ENCODE measurements around the gene PDZD7. TPM values are rescaled to one million over a fixed set of nuclear protein-coding genes. Genes with fewer than 3 reads are reported as not detected.

Gene PDZD7
- total RNA-seq, 4 donors from 2014 or later = under 0.01 to 0.75 (median 0.39) TPM

- no peak overlapping the region for H3K27ac ChIP-seq (replicated peaks in 1 of 4)
- H3K4me3 ChIP-seq = no peak overlapping the region
- H3K36me3 ChIP-seq = no peaks in the 10 kb centered on the region
- peaks cover 0 to 57% (median 3%) of the 10 kb centered on the region in 4 donors for H3K27me3 ChIP-seq
- TF ChIP-seq POLR2A (IDR thresholded peaks at IDR 0.05; ENCODE audit: low read depth) = no peak
- DNase-seq (ENCODE audit: extremely low spot score) = no peak
- peaks cover 29 to 40% (median 39%) of the 10 kb centered on the region in 4 donors for H3K4me1 ChIP-seq
- intact Hi-C loops (cut with DNase I) = loop anchor here (10.0 kb wide), 1 partner anchor 52 kb away; the partner anchor contains the start of gene SEMA4G
- 71% methylated on average over 5 of the region's 5 CpGs for WGBS
- H3K9me3 ChIP-seq = no peaks in the 10 kb centered on the region
These were observed 14.1 kb downstream of the PDZD7 start for GRCh38 chr10:101016814-101017213.

- H3K27ac ChIP-seq (replicated peaks in 1 of 4) = no peak overlapping the region
- H3K4me3 ChIP-seq = no peak overlapping the region
- DNase-seq (ENCODE audit: extremely low spot score) = no peak
- WGBS = 69% methylated on average over 5 of the region's 8 CpGs
- intact Hi-C loops (cut with DNase I) = loop anchor here (10.0 kb wide), 1 partner anchor 51 kb away; the partner anchor contains the start of gene SEMA4G
- TF ChIP-seq, protein P1, sequence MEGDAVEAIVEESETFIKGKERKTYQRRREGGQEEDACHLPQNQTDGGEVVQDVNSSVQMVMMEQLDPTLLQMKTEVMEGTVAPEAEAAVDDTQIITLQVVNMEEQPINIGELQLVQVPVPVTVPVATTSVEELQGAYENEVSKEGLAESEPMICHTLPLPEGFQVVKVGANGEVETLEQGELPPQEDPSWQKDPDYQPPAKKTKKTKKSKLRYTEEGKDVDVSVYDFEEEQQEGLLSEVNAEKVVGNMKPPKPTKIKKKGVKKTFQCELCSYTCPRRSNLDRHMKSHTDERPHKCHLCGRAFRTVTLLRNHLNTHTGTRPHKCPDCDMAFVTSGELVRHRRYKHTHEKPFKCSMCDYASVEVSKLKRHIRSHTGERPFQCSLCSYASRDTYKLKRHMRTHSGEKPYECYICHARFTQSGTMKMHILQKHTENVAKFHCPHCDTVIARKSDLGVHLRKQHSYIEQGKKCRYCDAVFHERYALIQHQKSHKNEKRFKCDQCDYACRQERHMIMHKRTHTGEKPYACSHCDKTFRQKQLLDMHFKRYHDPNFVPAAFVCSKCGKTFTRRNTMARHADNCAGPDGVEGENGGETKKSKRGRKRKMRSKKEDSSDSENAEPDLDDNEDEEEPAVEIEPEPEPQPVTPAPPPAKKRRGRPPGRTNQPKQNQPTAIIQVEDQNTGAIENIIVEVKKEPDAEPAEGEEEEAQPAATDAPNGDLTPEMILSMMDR (IDR thresholded peaks at IDR 0.05) = no peak
- TF ChIP-seq POLR2A (IDR thresholded peaks at IDR 0.05; ENCODE audit: low read depth) = no peak
- TF ChIP-seq EP300 (IDR thresholded peaks at IDR 0.05) = no peak
- no peak for TF ChIP-seq POLR2AphosphoS5 (IDR thresholded peaks at IDR 0.05)
- no peaks in the 10 kb centered on the region for H3K9me3 ChIP-seq
- H3K27me3 ChIP-seq = peaks cover 0 to 46% (median 3%) of the 10 kb centered on the region in 4 donors
- H3K4me1 ChIP-seq = peaks cover 32 to 44% (median 42%) of the 10 kb centered on the region in 4 donors
- H3K36me3 ChIP-seq = no peaks in the 10 kb centered on the region
These were observed 15.4 kb downstream of the PDZD7 start for GRCh38 chr10:101015582-101015973.

- Histone ChIP-seq H3K27ac (replicated peaks in 1 of 4) (no peak overlapping the region), H3K9me3 (no peaks in the 10 kb centered on the region), H3K36me3 (no peaks in the 10 kb centered on the region), H3K27me3 (peaks cover 0 to 41% (median 3%) of the 10 kb centered on the region in 4 donors), H3K4me3 (no peak overlapping the region), H3K4me1 (peaks cover 32 to 44% (median 42%) of the 10 kb centered on the region in 4 donors)
- DNase-seq (ENCODE audit: extremely low spot score) = no peak
- TF ChIP-seq, protein P1 (IDR thresholded peaks at IDR 0.05) = no peak
- no peak for TF ChIP-seq POLR2AphosphoS5 (IDR thresholded peaks at IDR 0.05)
- no peak for TF ChIP-seq POLR2A (IDR thresholded peaks at IDR 0.05; ENCODE audit: low read depth)
- no peak for TF ChIP-seq EP300 (IDR thresholded peaks at IDR 0.05)
- intact Hi-C loops (cut with DNase I) = loop anchor here (10.0 kb wide), 1 partner anchor 50 kb away; the partner anchor contains the start of gene SEMA4G
- 41% methylated on average over 4 of the region's 7 CpGs for WGBS
These were observed 15.9 kb downstream of the PDZD7 start for GRCh38 chr10:101014966-101015581.

DNA sequence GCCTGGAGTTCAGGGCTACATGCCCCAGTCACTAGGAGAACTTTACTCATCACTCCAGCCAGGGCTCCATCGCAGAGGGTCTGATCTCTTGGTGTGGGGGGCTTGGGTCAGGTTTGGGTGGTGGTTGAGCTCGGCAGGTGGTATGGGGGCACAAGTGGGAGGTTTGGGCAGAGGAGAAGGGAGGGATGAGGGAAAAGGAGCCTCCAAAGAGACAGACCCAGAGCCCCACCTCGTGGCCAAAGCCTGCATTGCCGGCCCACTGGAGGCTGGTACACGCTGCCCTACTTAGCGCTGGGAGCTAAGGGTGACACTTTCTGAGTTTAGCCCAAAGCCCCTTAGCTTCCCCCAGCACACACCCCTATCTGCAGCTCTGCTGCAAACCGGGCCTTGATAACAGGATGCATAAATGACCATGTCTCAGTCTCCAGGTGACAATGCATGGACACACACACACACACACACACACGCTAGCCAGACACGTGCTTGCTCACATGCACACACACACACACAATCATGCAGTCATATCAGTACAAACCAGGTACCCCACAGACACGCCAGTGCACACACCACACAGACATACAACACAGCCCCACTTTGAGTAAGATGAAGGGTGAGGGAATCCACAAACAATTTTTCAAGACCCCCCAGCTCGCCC lies 16.6 kb downstream of the PDZD7 start:
- peaks cover 32 to 44% (median 42%) of the 10 kb centered on the region in 4 donors for H3K4me1 ChIP-seq

More for the DNA sequence above, 16.6 kb downstream of the PDZD7 start:
- peaks cover 0 to 37% (median 3%) of the 10 kb centered on the region in 4 donors for H3K27me3 ChIP-seq
- no peak for DNase-seq (ENCODE audit: extremely low spot score)
- no peaks in the 10 kb centered on the region for H3K36me3 ChIP-seq
- no peak overlapping the region for H3K4me3 ChIP-seq
- H3K27ac ChIP-seq (replicated peaks in 1 of 4) = no peak overlapping the region
- intact Hi-C loops (cut with DNase I) = loop anchor here (10.0 kb wide), 1 partner anchor 50 kb away; the partner anchor contains the start of gene SEMA4G
- no peaks in the 10 kb centered on the region for H3K9me3 ChIP-seq
- TF ChIP-seq POLR2AphosphoS5 (IDR thresholded peaks at IDR 0.05) (peak in 1 of 2 donors; percentile 15), EP300 (IDR thresholded peaks at IDR 0.05) (no peak)
- TF ChIP-seq, protein P1 (IDR thresholded peaks at IDR 0.05) = peak in 2 of 3 experiments; percentile 89 to 98
- 17% methylated on average over 10 of the region's 11 CpGs for WGBS

All from esophagus muscularis mucosa (tissue), 4 donors.